Muscle of leg (tissue), 11 donors: Measurements from ENCODE around the gene ZDHHC14. TPM values are rescaled to one million over a fixed set of nuclear protein-coding genes. Genes with fewer than 3 reads are reported as not detected.

ENCODE experiments used
- DNase-seq: peaks from one replicate; pipeline ENCODE4 v3.0.0; 2013
- H3K27ac ChIP-seq: one replicate; pipeline ENCODE4 v1.5.1; 2013; ENCODE audit warnings: mild to moderate bottlenecking, low read length, control low read depth
- H3K27me3 ChIP-seq: one replicate; pipeline ENCODE4 v1.6.1; 2013; ENCODE audit warnings: low read length; ENCODE audit not compliant: control insufficient read depth, insufficient read depth
- H3K36me3 ChIP-seq: one replicate; pipeline ENCODE4 v1.6.1; 2013; ENCODE audit warnings: low read length; ENCODE audit not compliant: control insufficient read depth, insufficient read depth
- H3K4me1 ChIP-seq: one replicate; pipeline ENCODE4 v1.6.1; 2013; ENCODE audit warnings: low read length; ENCODE audit not compliant: control insufficient read depth, insufficient read depth
- H3K4me3 ChIP-seq: one replicate; pipeline ENCODE4 v1.5.1; 2013; ENCODE audit warnings: low read length, control low read depth
- H3K9me3 ChIP-seq: replicated peaks from 2 replicates; pipeline ENCODE4 v1.6.1; 2013; ENCODE audit warnings: low read depth, low read length; ENCODE audit not compliant: control insufficient read depth
- WGBS: methylation state at CpG from one replicate; pipeline ENCODE4 v1.1.5; 2013; ENCODE audit warnings: missing lambda C conversion rate; ENCODE audit not compliant: insufficient coverage; 5-methylcytosine and 5-hydroxymethylcytosine counted together
- polyA plus RNA-seq, 8 donors: library from polyadenylated mRNA; unstranded; fragments of 120-200 nt; gene quantifications; one replicate each; pipeline versions ENCODE4 v1.2.1 to v1.2.3, GENCODE V29; 2013; ENCODE audit warnings: inconsistent platforms in 1 of 8, low replicate concordance in 1 of 8; ENCODE audit not compliant: insufficient read length in 8 of 8, insufficient read depth in 1 of 8
- total RNA-seq: library from RNA; stranded (reverse); fragments of 120-200 nt; gene quantifications from one replicate; pipeline ENCODE4 v1.2.4, GENCODE V29; 2013

Gene ZDHHC14
- total and polyA plus RNA-seq, 9 donors: 3.4 to 8.9 (median 5.7) TPM

DNA sequence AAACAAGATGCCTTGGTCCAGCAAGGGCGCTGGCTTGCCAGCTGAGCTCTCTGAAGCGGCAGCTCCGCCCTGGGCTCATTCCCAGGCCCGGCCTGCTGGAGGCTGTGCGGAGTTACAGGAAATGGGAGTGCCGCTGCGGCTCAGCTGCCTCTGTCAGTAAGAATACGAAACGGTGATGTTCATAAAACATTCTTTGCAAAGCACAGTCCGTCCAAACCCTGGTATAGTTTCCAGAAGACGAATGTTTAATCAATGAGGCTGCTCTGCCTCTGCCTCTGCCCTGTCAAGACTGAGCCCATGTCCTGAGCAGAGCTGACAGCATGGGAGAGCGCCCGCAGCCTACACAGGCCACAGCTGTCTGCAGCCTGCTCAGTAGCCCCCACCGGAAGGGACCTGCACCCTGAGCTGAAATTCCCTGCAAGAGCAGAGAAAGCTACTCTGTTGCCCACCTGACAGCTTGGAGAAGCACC, 288.8 kb downstream of the ZDHHC14 start:
- Histone ChIP-seq H3K9me3 (no peaks in the 10 kb centered on the region), H3K27me3 (no peaks in the 10 kb centered on the region), H3K4me1 (peaks cover 21% of the 10 kb centered on the region), H3K27ac (peak overlapping the region; percentile 88), H3K36me3 (no peaks in the 10 kb centered on the region), H3K4me3 (no peak overlapping the region)
- peak; percentile 95 for DNase-seq
- WGBS: 2% methylated on average over 12 of the region's 14 CpGs

DNA sequence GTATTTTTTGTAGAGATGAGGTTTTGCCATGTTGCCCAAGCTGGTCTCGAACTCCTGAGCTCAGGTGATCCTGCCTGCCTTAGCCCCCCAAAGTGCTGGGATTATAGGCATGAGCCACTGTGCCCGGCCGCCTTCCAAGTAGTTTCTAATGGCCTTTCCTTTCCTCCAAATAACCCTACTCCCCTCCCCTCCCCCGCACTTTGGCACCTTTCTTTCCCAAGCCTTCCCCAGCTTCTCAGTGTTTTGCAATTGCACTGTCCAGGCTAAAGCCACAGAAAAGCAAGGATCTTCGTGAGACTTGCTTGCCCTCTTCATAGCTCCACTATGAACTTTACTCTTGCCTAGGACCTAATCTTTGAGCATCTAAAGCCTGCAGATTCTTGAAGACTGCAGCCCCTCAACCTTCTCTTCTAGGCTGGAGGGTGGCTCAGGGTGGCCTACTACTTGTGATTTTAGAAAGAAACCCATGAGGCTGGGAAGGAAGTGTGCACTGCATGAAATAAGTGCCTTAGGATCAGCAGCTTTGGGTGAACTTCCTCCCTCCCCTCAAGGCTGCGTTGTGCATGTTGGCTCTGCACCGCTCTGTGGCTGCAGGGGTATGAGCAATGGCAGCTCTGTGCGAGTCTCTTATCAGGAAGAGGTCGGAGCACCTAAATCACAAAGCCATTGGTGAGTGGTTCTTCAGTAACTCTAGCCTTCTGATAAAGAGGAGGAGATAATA, 289.6 kb downstream of the ZDHHC14 start:
- no peak overlapping the region for H3K4me3 ChIP-seq
- 93% methylated on average over 5 of the region's 9 CpGs for WGBS
- H3K27ac ChIP-seq: peak overlapping the region; percentile 88
- H3K9me3 ChIP-seq: no peaks in the 10 kb centered on the region
- peaks cover 21% of the 10 kb centered on the region for H3K4me1 ChIP-seq
- DNase-seq: no peak
- no peaks in the 10 kb centered on the region for H3K27me3 ChIP-seq
- no peaks in the 10 kb centered on the region for H3K36me3 ChIP-seq

DNA sequence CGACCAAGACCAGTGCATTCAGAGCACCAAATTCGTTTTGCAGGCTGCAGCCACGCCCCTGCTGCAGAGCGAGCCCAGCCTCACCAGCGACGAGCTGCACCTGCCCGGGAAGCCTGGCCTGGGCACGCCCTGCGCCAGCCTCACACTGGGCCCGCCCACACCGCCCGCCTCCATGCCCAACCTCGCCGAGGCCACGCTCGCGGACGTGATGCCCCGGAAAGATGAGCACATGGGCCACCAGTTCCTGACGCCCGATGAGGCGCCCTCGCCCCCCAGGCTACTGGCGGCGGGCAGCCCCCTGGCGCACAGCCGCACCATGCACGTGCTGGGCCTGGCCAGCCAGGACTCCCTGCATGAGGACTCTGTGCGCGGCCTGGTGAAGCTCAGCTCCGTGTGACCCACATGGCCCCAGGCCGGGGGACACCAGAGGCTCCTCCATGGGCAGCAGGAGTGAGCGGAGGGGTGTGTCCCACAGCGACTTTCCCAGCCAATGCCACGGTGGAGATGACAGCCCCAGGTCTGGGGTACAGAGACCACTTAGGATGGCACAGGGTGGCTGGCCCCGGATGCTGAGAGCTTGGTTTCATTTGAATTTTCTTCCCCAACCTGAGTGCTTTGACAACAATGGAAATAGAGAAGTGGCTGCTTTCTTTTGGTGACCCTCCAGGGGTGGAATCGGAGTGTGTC, 291.9 kb downstream of the ZDHHC14 start:
- Histone ChIP-seq H3K36me3 (no peaks in the 10 kb centered on the region), H3K27ac (no peak overlapping the region), H3K27me3 (no peaks in the 10 kb centered on the region), H3K4me1 (peaks cover 21% of the 10 kb centered on the region), H3K4me3 (no peak overlapping the region), H3K9me3 (no peaks in the 10 kb centered on the region)
- DNase-seq: no peak
- 93% methylated on average over 36 of the region's 37 CpGs for WGBS

DNA sequence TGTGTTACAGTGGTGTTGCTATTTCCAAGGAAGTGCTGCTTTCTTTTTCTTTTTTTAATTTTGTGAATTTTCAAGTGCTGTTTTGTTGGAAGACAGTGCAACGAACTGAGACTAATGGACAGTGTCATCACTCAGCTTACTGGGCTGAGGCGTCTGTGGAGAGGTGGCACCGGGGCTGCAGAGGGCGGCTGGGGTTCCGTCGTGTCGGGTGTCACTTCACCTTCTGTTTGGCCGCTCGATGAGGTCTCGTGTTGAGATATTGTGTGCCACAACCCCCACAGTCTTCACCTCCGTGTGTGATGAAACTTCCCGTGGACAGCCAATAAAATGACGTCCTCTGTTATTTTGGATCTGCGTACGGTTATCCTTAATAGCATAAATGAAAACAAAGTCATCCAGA, 292.6 kb downstream of the ZDHHC14 start:
- Histone ChIP-seq H3K36me3 (no peaks in the 10 kb centered on the region), H3K27me3 (no peaks in the 10 kb centered on the region), H3K4me3 (no peak overlapping the region), H3K27ac (no peak overlapping the region), H3K9me3 (no peaks in the 10 kb centered on the region), H3K4me1 (peaks cover 21% of the 10 kb centered on the region)
- DNase-seq: no peak
- WGBS: 75% methylated on average over 3 of the region's 15 CpGs

DNA sequence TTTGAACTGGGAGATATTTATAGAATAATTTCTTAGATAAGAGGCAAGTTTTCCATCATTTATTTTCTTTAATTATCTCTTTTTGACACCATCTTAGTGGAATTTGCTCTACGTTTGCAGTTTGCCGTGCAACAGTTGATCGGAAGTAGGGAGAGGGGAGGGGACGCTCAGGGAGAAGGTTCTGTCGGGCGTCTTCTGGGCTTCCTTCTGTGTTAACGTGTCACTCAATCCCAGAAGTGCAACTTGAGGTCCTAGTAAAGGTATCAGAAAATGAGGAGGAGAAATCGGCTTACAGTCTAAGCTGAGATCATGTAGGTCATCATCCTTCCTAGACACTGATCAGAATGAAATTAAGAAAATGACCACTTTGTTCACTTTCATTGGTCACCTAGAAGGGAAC, 293.1 kb downstream of the ZDHHC14 start:
- 60% methylated on average over 1 of the region's 8 CpGs for WGBS
- no peak overlapping the region for H3K27ac ChIP-seq
- no peaks in the 10 kb centered on the region for H3K36me3 ChIP-seq
- H3K9me3 ChIP-seq: no peaks in the 10 kb centered on the region
- H3K4me3 ChIP-seq: no peak overlapping the region
- DNase-seq: no peak
- peaks cover 17% of the 10 kb centered on the region for H3K4me1 ChIP-seq
- H3K27me3 ChIP-seq: no peaks in the 10 kb centered on the region

DNA sequence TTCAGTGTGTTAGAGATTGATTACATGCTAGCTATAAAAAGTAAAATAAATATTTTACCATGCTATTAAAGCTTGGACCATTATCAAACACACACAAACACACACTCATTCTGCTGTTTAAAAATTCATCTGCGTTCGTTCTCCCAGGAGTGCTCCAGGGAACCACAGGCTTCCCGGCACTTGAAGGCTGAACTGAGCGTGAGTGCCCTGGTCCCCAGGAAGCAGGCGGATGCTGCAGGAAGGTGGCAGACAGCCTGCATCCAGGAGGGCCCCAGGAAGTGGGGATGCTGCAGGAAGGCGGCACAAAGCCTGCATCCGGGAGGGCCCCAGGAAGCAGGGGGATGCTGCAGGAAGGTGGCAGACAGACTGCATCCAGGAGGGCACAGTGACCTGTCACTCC, 294.8 kb downstream of the ZDHHC14 start:
- Histone ChIP-seq H3K27ac (no peak overlapping the region), H3K4me1 (peaks cover 4% of the 10 kb centered on the region), H3K9me3 (no peaks in the 10 kb centered on the region), H3K36me3 (no peaks in the 10 kb centered on the region), H3K27me3 (no peaks in the 10 kb centered on the region), H3K4me3 (no peak overlapping the region)
- no peak for DNase-seq
- WGBS: 68% methylated on average over 7 of the region's 7 CpGs

DNA sequence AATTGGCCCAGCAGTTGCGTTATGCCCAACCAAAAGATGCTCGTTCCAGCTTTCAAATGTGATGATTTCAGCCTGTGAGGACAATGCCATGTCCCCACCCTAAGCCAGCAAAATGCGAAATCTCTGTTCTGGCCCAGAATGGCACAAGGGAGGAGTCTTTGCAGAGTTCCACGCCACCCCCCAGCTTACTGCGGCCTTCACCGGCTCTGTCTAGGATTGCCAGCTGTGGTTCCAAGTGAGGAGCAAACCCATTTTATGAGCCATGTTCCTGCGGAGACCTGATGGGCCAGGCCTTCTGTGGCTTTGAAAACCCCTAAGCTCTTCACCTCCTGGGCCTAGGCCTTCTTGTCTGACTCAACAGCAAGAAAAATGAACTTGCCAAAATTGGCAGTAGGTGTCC, 295.3 kb downstream of the ZDHHC14 start:
- Histone ChIP-seq H3K4me1 (peaks cover 4% of the 10 kb centered on the region), H3K27ac (no peak overlapping the region), H3K4me3 (no peak overlapping the region), H3K27me3 (no peaks in the 10 kb centered on the region), H3K9me3 (no peaks in the 10 kb centered on the region), H3K36me3 (no peaks in the 10 kb centered on the region)
- DNase-seq: no peak
- WGBS: 88% methylated on average over 5 of the region's 7 CpGs

DNA sequence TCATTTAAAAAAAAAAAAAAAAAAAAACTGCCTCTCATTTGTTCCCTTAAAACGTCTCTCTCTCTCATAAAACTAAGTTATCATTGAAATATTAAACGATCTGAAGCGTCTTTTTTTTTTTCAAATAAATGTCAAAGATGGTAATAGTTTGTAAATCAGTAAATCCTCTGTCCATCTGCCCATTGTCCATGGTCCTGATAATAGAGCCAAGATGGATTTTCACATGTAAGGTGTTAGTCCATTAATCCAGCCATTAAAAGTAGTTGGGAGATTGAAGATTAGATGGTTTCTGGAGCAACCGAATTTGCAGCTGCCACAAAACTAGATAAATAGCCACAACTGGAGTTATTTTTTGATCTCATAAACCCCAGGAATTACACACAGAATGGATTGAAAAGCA, 296.2 kb downstream of the ZDHHC14 start:
- WGBS: no CpG with 5 or more reads among the region's 4 CpGs
- DNase-seq: no peak
- no peaks in the 10 kb centered on the region for H3K27me3 ChIP-seq

DNA sequence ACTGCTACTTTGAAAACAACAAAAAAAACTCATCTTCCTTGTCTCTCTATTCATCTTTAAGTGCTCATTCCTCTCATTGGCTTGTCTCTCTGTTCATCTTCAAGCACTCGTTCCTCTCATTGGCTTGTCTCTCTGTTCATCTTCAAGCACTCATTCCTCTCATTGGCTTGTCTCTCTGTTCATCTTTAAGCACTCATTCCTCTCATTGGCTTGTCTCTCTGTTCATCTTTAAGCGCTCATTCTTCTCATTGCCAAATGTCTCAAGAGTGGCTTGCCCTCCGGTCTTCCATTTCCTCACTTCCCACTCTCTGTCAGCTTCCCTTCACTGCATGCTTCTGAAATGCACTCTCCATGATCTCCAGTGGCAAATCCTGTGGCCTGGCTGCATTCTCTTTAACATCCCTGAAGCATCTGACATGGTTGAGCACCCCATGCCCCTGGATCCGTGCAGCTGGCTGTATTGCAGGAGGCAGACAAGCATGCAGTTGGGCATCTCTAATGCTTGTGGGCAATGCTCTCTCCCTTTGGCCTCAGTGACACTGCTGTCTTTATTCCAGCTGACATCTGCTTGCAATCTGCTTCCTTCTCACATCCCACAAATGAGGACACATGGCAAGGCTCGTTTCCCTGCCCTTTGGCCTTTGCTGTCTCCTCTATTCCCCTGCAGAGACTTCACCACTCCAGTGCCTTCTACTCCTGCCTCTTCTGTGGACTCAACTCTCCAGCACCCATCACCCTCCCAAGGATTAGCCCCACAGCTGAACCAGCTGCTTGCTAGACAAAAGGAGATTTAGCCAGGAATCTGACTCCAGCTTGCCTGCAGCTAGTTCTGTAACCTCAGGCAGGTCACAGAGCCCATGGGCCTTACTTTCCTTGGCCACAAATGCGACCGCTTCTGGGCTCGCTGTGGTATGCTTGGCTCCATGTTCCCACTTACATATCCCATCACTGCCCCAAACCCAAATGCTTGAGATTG, 298.9 kb downstream of the ZDHHC14 start:
- H3K4me1 ChIP-seq: peaks cover 4% of the 10 kb centered on the region
- DNase-seq: no peak
- no peaks in the 10 kb centered on the region for H3K9me3 ChIP-seq
- H3K4me3 ChIP-seq: no peak overlapping the region
- no peaks in the 10 kb centered on the region for H3K36me3 ChIP-seq
- 83% methylated on average over 8 of the region's 8 CpGs for WGBS
- no peaks in the 10 kb centered on the region for H3K27me3 ChIP-seq
- no peak overlapping the region for H3K27ac ChIP-seq

More for the DNA sequence above, 296.2 kb downstream of the ZDHHC14 start:
- H3K27ac ChIP-seq: no peak overlapping the region
- no peaks in the 10 kb centered on the region for H3K9me3 ChIP-seq
- no peaks in the 10 kb centered on the region for H3K36me3 ChIP-seq
- peaks cover 4% of the 10 kb centered on the region for H3K4me1 ChIP-seq
- H3K4me3 ChIP-seq: no peak overlapping the region
